ENCODE results near the gene ANKK1. TPM values are rescaled to one million over a fixed set of nuclear protein-coding genes. Genes with fewer than 3 reads are reported as not detected.

ANKK1 gene
- total RNA-seq: not detected

- Histone ChIP-seq H3K4me3 (ENCODE audit: low read length in 3 of 3) (no peak within 1 kb of the TSS), H3K9me3 (ENCODE audit: control insufficient read depth in 3 of 3, low read length in 3 of 3) (no peaks in the 10 kb centered on the region), H3K27me3 (ENCODE audit: control insufficient read depth in 3 of 3, insufficient read depth in 3 of 3, low read length in 3 of 3) (peaks cover 27 to 31% (median 30%) of the 10 kb centered on the region in 3 donors), H3K9ac (ENCODE audit: low read depth in 1 of 3, low read length in 3 of 3) (no peak within 1 kb of the TSS), H3K4me1 (ENCODE audit: control insufficient read depth in 3 of 3, insufficient read depth in 3 of 3, low read length in 3 of 3) (no peaks in the 10 kb centered on the region), H3K36me3 (ENCODE audit: control insufficient read depth in 3 of 3, insufficient read depth in 3 of 3, low read length in 3 of 3) (no peaks in the 10 kb centered on the region), H3K27ac (ENCODE audit: low read depth, low read length) (no peak within 1 kb of the TSS)
Measured at GRCh38 chr11:113387605-113388211, at the start of gene ANKK1. TSS of gene ANKK1 (plus strand) at chr11:113387779. CDS start at chr11:113387885, 106 bp downstream.

DNA sequence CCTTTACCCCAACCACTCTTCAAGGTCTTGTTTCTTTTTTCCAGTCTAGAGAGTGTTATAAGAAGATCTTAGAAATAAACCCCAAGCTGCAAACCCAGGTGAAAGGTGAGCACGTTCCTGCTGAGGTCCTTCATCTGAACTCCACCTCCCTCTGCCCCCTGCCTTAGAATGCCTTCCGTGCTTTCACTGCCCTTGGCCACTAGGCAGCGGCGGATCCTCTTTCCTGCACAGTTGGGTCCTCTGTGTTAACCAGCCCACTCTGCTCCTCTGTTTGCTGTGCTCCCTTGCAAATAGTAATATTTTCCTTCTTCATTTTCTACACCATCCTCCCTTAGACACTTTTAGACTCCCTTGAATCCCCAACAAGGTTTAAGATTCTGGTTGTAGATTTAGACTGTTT is 48.8 kb upstream of the ANKK1 start:
- no peak overlapping the region for H3K9ac ChIP-seq (ENCODE audit: low read depth in 1 of 3, low read length in 3 of 3)
- H3K9me3 ChIP-seq (ENCODE audit: control insufficient read depth in 3 of 3, low read length in 3 of 3): no peaks in the 10 kb centered on the region
- no peak overlapping the region for H3K4me3 ChIP-seq (ENCODE audit: low read length in 3 of 3)
- H3K4me1 ChIP-seq (ENCODE audit: control insufficient read depth in 3 of 3, insufficient read depth in 3 of 3, low read length in 3 of 3): no peaks in the 10 kb centered on the region
- no peak overlapping the region for H3K27ac ChIP-seq (ENCODE audit: low read depth, low read length)
- peaks cover 25 to 61% (median 57%) of the 10 kb centered on the region in 3 donors for H3K36me3 ChIP-seq (ENCODE audit: control insufficient read depth in 3 of 3, insufficient read depth in 3 of 3, low read length in 3 of 3)
- H3K27me3 ChIP-seq (ENCODE audit: control insufficient read depth in 3 of 3, insufficient read depth in 3 of 3, low read length in 3 of 3): no peaks in the 10 kb centered on the region

DNA sequence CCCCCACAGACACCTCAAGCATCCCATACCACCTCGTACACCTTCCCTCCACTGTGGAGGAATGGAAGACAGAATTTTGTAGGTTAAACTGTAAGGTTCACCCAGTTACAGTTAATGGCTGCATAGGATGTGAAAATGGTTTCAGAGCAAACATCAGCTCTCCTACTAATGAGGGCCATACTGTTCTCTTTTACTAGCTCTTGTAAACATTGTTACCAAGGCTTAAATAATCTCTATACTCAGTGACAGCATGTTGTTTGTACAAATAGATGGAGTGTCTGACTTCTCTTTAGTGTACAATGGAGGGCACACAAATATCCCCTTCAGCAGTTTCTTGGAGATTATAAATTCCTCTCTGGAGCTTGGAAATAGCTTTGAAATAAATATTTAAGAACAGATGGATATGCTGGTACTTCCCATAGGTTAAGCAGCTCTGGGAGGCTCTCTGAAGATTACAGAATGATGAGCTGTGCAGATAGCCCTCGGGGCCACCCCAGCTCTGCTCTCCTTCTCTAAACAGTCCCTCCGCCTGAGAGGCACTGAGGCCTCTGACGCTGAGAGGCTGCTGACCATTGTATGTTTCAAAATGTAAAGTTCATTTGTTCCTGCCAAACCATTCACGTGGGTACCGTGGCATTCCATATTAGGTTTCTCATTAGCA is 47.5 kb upstream of the ANKK1 start:
- Histone ChIP-seq H3K9me3 (ENCODE audit: control insufficient read depth in 3 of 3, low read length in 3 of 3) (no peaks in the 10 kb centered on the region), H3K36me3 (ENCODE audit: control insufficient read depth in 3 of 3, insufficient read depth in 3 of 3, low read length in 3 of 3) (peaks cover 34 to 62% (median 58%) of the 10 kb centered on the region in 3 donors), H3K27ac (ENCODE audit: low read depth, low read length) (no peak overlapping the region), H3K27me3 (ENCODE audit: control insufficient read depth in 3 of 3, insufficient read depth in 3 of 3, low read length in 3 of 3) (no peaks in the 10 kb centered on the region), H3K9ac (ENCODE audit: low read depth in 1 of 3, low read length in 3 of 3) (no peak overlapping the region), H3K4me1 (ENCODE audit: control insufficient read depth in 3 of 3, insufficient read depth in 3 of 3, low read length in 3 of 3) (no peaks in the 10 kb centered on the region), H3K4me3 (ENCODE audit: low read length in 3 of 3) (no peak overlapping the region)

DNA sequence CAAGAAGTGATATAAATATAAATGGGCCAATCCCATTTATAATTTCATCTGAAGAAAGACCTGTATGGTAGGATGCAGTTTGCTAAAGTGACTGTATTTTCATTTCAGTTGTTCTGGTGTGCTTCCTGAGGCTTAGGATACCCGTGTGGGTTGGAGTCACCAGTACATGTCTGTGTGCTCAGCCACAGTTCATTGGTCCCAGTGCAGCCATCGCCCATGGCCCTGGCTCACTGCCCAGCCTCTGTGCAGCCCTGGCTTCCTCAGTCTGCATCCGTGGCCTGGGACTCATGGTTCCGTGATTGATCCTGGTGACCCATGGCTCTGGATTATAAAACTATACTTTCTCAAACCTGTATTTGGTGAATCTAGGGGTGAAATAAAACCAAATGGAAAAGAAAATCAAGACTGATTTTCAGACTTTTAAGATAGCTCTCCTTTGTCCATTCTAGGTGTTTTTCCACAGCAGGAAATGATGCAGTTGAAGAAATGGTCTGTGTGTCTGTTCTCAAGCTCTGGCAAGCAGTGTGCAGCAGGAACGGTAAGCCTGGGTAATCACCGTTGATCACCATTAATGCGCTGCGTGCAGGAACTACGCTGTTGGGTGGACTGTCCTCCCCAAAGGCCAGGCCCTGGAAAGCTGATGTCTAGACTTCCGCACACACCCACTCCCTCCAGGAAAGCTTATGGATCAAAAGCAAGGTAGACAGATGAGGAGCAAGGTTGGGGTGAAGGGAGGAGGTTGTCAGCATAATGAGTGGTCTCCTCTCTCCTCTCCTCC is 46.0 kb upstream of the ANKK1 start:
- Histone ChIP-seq H3K27me3 (ENCODE audit: control insufficient read depth in 3 of 3, insufficient read depth in 3 of 3, low read length in 3 of 3) (no peaks in the 10 kb centered on the region), H3K4me1 (ENCODE audit: control insufficient read depth in 3 of 3, insufficient read depth in 3 of 3, low read length in 3 of 3) (no peaks in the 10 kb centered on the region), H3K9me3 (ENCODE audit: control insufficient read depth in 3 of 3, low read length in 3 of 3) (no peaks in the 10 kb centered on the region), H3K9ac (ENCODE audit: low read depth in 1 of 3, low read length in 3 of 3) (no peak overlapping the region), H3K27ac (ENCODE audit: low read depth, low read length) (no peak overlapping the region), H3K4me3 (ENCODE audit: low read length in 3 of 3) (no peak overlapping the region), H3K36me3 (ENCODE audit: control insufficient read depth in 3 of 3, insufficient read depth in 3 of 3, low read length in 3 of 3) (peaks cover 38 to 57% (median 55%) of the 10 kb centered on the region in 3 donors)

DNA sequence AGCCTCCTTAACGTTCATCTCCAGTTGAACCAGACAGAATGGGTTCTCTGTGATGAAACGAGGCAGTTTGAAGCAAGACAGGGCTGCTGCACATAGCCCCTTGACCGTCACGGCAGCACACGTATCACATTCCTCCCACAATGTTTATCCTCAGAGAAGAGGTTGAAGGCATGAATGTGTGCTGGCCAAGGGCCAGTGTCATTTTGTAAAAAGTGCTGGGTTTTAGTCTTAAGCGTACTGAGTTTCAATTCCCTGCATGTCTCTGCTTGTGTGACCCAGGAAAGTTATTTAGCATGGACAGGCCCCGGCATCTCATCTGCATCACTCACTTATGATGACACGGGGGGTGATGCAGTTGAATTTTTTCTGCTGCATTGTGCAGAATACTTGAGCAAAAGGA is 41.6 kb upstream of the ANKK1 start:
- Histone ChIP-seq H3K27ac (ENCODE audit: low read depth, low read length) (no peak overlapping the region), H3K27me3 (ENCODE audit: control insufficient read depth in 3 of 3, insufficient read depth in 3 of 3, low read length in 3 of 3) (no peaks in the 10 kb centered on the region), H3K4me3 (ENCODE audit: low read length in 3 of 3) (no peak overlapping the region), H3K9ac (ENCODE audit: low read depth in 1 of 3, low read length in 3 of 3) (no peak overlapping the region), H3K36me3 (ENCODE audit: control insufficient read depth in 3 of 3, insufficient read depth in 3 of 3, low read length in 3 of 3) (peaks cover 27 to 42% (median 40%) of the 10 kb centered on the region in 3 donors), H3K4me1 (ENCODE audit: control insufficient read depth in 3 of 3, insufficient read depth in 3 of 3, low read length in 3 of 3) (no peaks in the 10 kb centered on the region), H3K9me3 (ENCODE audit: control insufficient read depth in 3 of 3, low read length in 3 of 3) (no peaks in the 10 kb centered on the region)

DNA sequence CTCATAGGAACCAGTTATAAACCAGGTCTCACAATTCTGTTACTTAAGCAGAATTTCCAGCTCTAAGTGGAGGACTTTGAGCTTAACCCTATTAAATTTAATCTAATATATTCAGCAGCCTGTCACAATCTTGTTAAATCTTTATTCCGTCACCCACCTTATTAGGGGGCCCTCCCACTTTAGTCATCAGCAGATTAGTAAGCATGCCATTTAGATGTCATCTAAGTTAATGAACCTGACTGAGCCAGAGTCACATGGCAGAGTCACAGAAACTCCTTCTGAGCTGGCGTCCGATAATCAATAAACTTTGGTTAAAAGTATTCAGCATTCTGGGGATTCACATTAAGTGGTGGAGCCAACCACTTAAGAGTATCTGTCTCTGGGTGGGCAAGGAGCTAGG is 38.1 kb upstream of the ANKK1 start:
- no peak overlapping the region for H3K27ac ChIP-seq (ENCODE audit: low read depth, low read length)
- no peaks in the 10 kb centered on the region for H3K4me1 ChIP-seq (ENCODE audit: control insufficient read depth in 3 of 3, insufficient read depth in 3 of 3, low read length in 3 of 3)
- no peak overlapping the region for H3K9ac ChIP-seq (ENCODE audit: low read depth in 1 of 3, low read length in 3 of 3)
- no peak overlapping the region for H3K4me3 ChIP-seq (ENCODE audit: low read length in 3 of 3)
- peaks cover 15 to 31% (median 21%) of the 10 kb centered on the region in 3 donors for H3K36me3 ChIP-seq (ENCODE audit: control insufficient read depth in 3 of 3, insufficient read depth in 3 of 3, low read length in 3 of 3)
- no peaks in the 10 kb centered on the region for H3K27me3 ChIP-seq (ENCODE audit: control insufficient read depth in 3 of 3, insufficient read depth in 3 of 3, low read length in 3 of 3)
- no peaks in the 10 kb centered on the region for H3K9me3 ChIP-seq (ENCODE audit: control insufficient read depth in 3 of 3, low read length in 3 of 3)

DNA sequence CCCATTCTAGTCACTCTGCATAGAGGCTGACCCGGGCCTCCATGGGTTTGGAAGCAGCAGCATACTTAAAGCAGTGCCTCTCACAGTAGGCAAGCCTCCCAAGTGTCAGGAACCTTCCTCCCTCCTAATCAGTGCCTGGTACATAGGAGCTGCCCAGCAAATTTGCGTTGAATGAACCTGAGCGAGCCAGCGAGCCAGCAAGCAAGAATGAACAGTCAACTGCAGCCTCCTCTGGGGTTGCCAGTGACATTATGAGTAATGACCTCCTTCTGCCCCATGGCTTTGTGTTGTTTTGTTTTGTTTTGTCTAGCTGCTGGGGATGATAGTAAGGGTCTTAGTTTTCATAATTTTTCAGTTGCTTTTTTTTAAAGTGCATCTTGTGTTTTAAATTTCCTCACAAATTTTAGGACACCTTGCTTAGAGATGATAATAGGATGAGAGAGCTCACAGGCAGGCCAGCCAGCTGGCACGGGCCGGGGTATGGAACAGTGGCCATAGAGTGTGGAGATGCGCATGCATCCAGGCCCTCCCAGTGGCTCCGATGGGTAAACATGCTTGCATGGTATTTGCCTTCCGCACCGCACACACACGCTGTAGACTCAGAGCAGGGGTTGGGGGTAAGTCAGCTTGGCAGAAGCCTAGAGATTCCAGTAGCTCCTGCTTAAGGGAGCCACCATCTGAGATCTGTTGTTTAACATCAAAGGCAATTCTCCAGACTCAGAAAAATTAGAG is 37.1 kb upstream of the ANKK1 start:
- H3K27me3 ChIP-seq (ENCODE audit: control insufficient read depth in 3 of 3, insufficient read depth in 3 of 3, low read length in 3 of 3): no peaks in the 10 kb centered on the region
- no peak overlapping the region for H3K4me3 ChIP-seq (ENCODE audit: low read length in 3 of 3)
- H3K9me3 ChIP-seq (ENCODE audit: control insufficient read depth in 3 of 3, low read length in 3 of 3): no peaks in the 10 kb centered on the region
- H3K27ac ChIP-seq (ENCODE audit: low read depth, low read length): no peak overlapping the region
- no peak overlapping the region for H3K9ac ChIP-seq (ENCODE audit: low read depth in 1 of 3, low read length in 3 of 3)
- H3K4me1 ChIP-seq (ENCODE audit: control insufficient read depth in 3 of 3, insufficient read depth in 3 of 3, low read length in 3 of 3): no peaks in the 10 kb centered on the region
- H3K36me3 ChIP-seq (ENCODE audit: control insufficient read depth in 3 of 3, insufficient read depth in 3 of 3, low read length in 3 of 3): peaks cover 9 to 33% (median 13%) of the 10 kb centered on the region in 3 donors

GRCh38 chr11:113351068-113351450 is 36.5 kb upstream of the ANKK1 start:
- H3K4me3 ChIP-seq (ENCODE audit: low read length in 3 of 3): no peak overlapping the region
- no peak overlapping the region for H3K27ac ChIP-seq (ENCODE audit: low read depth, low read length)
- H3K36me3 ChIP-seq (ENCODE audit: control insufficient read depth in 3 of 3, insufficient read depth in 3 of 3, low read length in 3 of 3): peaks cover 9 to 37% (median 14%) of the 10 kb centered on the region in 3 donors
- H3K4me1 ChIP-seq (ENCODE audit: control insufficient read depth in 3 of 3, insufficient read depth in 3 of 3, low read length in 3 of 3): no peaks in the 10 kb centered on the region
- H3K9ac ChIP-seq (ENCODE audit: low read depth in 1 of 3, low read length in 3 of 3): no peak overlapping the region
- H3K27me3 ChIP-seq (ENCODE audit: control insufficient read depth in 3 of 3, insufficient read depth in 3 of 3, low read length in 3 of 3): no peaks in the 10 kb centered on the region
- peaks cover 0 to 2% (median 0%) of the 10 kb centered on the region in 3 donors for H3K9me3 ChIP-seq (ENCODE audit: control insufficient read depth in 3 of 3, low read length in 3 of 3)

DNA sequence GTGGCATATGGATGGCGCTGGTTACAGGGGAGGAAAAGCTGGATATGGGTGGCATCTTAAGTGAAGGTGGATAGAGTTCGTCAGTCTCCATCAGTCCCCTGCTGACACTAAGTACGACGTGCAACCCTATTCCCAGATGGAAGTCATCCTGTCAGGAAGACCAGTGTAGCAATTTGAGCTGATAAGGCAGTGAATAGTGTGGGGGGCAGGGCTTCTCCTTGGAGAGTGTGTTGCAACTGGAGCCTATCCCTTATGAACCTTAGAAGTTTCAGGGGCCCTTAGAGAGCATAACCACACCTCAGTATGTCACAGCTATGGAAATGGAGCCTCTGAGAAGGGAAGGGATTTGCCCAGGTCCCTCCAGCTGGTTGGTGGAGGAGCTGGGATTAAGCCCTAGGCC is 36.1 kb upstream of the ANKK1 start:
- peaks cover 0 to 4% (median 3%) of the 10 kb centered on the region in 3 donors for H3K9me3 ChIP-seq (ENCODE audit: control insufficient read depth in 3 of 3, low read length in 3 of 3)
- H3K4me3 ChIP-seq (ENCODE audit: low read length in 3 of 3): no peak overlapping the region
- peaks cover 9 to 41% (median 18%) of the 10 kb centered on the region in 3 donors for H3K36me3 ChIP-seq (ENCODE audit: control insufficient read depth in 3 of 3, insufficient read depth in 3 of 3, low read length in 3 of 3)
- H3K27ac ChIP-seq (ENCODE audit: low read depth, low read length): no peak overlapping the region
- no peaks in the 10 kb centered on the region for H3K27me3 ChIP-seq (ENCODE audit: control insufficient read depth in 3 of 3, insufficient read depth in 3 of 3, low read length in 3 of 3)
- H3K4me1 ChIP-seq (ENCODE audit: control insufficient read depth in 3 of 3, insufficient read depth in 3 of 3, low read length in 3 of 3): no peaks in the 10 kb centered on the region
- no peak overlapping the region for H3K9ac ChIP-seq (ENCODE audit: low read depth in 1 of 3, low read length in 3 of 3)
